Common myeloid progenitor, CD34-positive (primary cell): ENCODE data around the gene SLC26A11. TPM values are rescaled to one million over a fixed set of nuclear protein-coding genes. Genes with fewer than 3 reads are reported as not detected.

Source experiments
- CTCF ChIA-PET: fragments of 350-600 bp; sonication (Branson Sonifier 250); formaldehyde crosslinking; loops from one replicate; lab custom pipeline; 2021; ENCODE audit warnings: antibody characterized with exemption; lab: Charles Lee
- POLR2A ChIA-PET: fragments of 350-600 bp; sonication (Branson Sonifier 250); formaldehyde crosslinking; loops from one replicate; lab custom pipeline; 2021; ENCODE audit warnings: antibody characterized with exemption; lab: Charles Lee
- DNase-seq, 3 donors: peaks; one replicate each; pipeline versions ENCODE4 v3.0.0 to v3.0.0-alpha.2; 2013
- H3K27ac ChIP-seq, 2 experiments: 1 replicate in 1 of 2; 2 replicates in 1 of 2; pipeline ENCODE4 v1.7.0; 2013; ENCODE audit warnings: inconsistent platforms in 2 of 2, low read length in 2 of 2, mild to moderate bottlenecking in 2 of 2, low read depth in 1 of 2, moderate library complexity in 1 of 2; ENCODE audit not compliant: severe bottlenecking in 2 of 2, insufficient read depth in 1 of 2, poor library complexity in 1 of 2
- H3K27me3 ChIP-seq, 5 experiments: replicated peaks in 2 of 5; 1 replicate in 3 of 5; 2 replicates in 2 of 5; pipeline versions ENCODE4 v1.6.1 to v1.7.0; 2013; ENCODE audit warnings: low read length in 4 of 5, mild to moderate bottlenecking in 2 of 5, moderate library complexity in 2 of 5, inconsistent platforms in 1 of 5; ENCODE audit not compliant: insufficient read depth in 5 of 5, control insufficient read depth in 4 of 5
- H3K36me3 ChIP-seq, 4 experiments: 1 replicate in 2 of 4; 2 replicates in 2 of 4; pipeline versions ENCODE4 v1.6.1 to v1.7.0; 2013; ENCODE audit warnings: low read length in 3 of 4, control low read depth in 1 of 4, mild to moderate bottlenecking in 1 of 4; ENCODE audit not compliant: control insufficient read depth in 4 of 4, insufficient read depth in 4 of 4
- H3K4me1 ChIP-seq, 4 experiments: 1 replicate in 3 of 4; 2 replicates in 1 of 4; pipeline versions ENCODE4 v1.6.1 to v1.7.1; 2013; ENCODE audit warnings: low read length in 3 of 4, mild to moderate bottlenecking in 3 of 4, control low read depth in 1 of 4, inconsistent platforms in 1 of 4, moderate library complexity in 1 of 4; ENCODE audit not compliant: control insufficient read depth in 4 of 4, insufficient read depth in 4 of 4; ENCODE audit errors: control extremely low read depth in 1 of 4
- H3K4me3 ChIP-seq, 7 experiments: 1 replicate in 4 of 7; 2 replicates in 3 of 7; pipeline versions ENCODE4 v1.5.1 to v1.7.0; 2013; ENCODE audit warnings: mild to moderate bottlenecking in 7 of 7, low read length in 6 of 7, moderate library complexity in 6 of 7, inconsistent platforms in 2 of 7, low read depth in 2 of 7, control low read depth in 1 of 7; ENCODE audit not compliant: insufficient read depth in 4 of 7, control insufficient read depth in 1 of 7; ENCODE audit errors: extremely low read depth in 1 of 7
- H3K9me3 ChIP-seq, 5 experiments: 1 replicate in 4 of 5; 2 replicates in 1 of 5; pipeline versions ENCODE4 v1.6.1 to v1.7.1; 2013; ENCODE audit warnings: low read length in 4 of 5, mild to moderate bottlenecking in 2 of 5, inconsistent platforms in 1 of 5, low read depth in 1 of 5, moderate library complexity in 1 of 5; ENCODE audit not compliant: control insufficient read depth in 4 of 5, insufficient read depth in 2 of 5; ENCODE audit errors: control extremely low read depth in 1 of 5
- WGBS: methylation state at CpG from one replicate; pipeline ENCODE4 v1.1.5; 2013; ENCODE audit not compliant: insufficient coverage; 5-methylcytosine and 5-hydroxymethylcytosine counted together
- polyA plus RNA-seq: library from polyadenylated mRNA; unstranded; fragments of 120-200 nt; gene quantifications from one replicate; pipeline ENCODE4 v1.2.1, GENCODE V29; 2013

Gene SLC26A11
- polyA plus RNA-seq, result 0.13 TPM

DNA sequence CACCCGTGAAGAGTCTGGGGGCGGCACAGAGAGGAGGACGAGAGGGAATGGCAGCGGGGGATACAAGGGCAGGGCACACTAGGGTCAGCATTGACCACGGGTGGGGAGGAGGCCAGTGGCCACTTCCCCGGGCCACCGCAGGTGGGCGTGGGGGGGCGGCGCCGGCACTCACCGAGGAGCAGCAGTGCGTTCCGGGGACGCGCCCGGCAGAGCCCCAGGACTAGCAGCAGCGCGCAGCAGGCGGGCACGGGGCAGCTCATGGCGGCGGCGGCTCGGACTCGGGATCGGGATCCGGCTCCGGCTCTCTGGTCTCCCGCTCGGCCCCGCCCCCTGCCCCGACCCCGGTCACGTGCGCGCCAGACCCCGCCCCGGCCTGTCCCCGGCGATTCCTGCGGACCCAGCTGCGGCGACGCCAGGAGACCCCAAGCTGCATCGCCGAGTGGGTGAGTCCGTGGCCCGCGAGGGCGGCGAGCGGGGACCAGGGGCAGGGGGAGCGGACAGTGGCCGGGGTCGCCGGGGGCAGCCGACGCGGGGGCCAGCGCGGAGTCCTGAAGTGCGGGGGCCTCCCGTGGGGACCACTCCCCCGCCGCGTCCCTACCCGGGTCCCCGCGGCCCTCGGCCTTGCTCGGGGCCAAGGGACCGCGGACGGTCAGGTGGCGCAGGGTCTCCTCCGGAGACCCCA lies at the start of gene SLC26A11, which contains the start of gene SGSH:
TSS of gene SLC26A11 (plus strand) at position 374 of the 682 bp plus-strand sequence. CDS start 1,134 bp downstream, outside the sequence.
TSS of gene SGSH (minus strand) at position 280 of the 682 bp plus-strand sequence. CDS start at position 260, 20 bp downstream.
- Histone ChIP-seq H3K4me3 (peak within 1 kb of the TSS; percentile 1 to 68 (median 53)), H3K4me1 (peaks cover 0 to 27% (median 21%) of the 10 kb centered on the region in 4 experiments), H3K9me3 (peaks cover 0 to 1% (median 0%) of the 10 kb centered on the region in 5 experiments), H3K27me3 (peaks cover 0 to 87% (median 20%) of the 10 kb centered on the region in 5 experiments), H3K36me3 (no peaks in the 10 kb centered on the region), H3K27ac (peak within 1 kb of the TSS in 1 of 2 experiments; percentile 61)
- POLR2A ChIA-PET, result no interaction called here
- DNase-seq, result peak in 2 of 3 donors; percentile 26 to 49
- WGBS, result under 1% methylated on average over 58 of the region's 77 CpGs
- CTCF ChIA-PET, result no interaction called here

DNA sequence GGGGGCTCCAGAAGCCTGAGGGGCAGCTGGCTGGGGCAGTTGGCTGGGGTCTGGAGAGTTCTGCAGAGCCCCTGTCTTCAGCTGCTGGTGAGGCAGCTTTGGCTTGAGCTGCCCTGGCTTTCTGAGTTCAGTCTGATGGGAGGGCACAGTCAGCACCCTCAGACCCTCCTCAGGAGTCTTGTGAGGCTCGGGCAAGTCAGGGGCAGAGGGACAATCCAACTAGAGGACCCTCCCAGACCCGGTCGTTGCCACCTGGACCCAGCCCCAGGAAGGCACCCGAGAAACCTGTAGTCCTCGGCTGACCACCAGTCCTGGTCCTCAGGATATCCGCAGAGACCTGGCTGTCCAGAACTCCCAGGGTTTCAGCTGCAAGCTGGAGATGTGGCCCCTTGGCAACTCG lies 48.5 kb upstream of the SLC26A11 start:
- ChIA-PET CTCF (no interaction called here), POLR2A (no interaction called here)
- no peak for DNase-seq
- Histone ChIP-seq H3K27ac (no peak overlapping the region), H3K4me3 (no peak overlapping the region), H3K4me1 (no peaks in the 10 kb centered on the region), H3K27me3 (peaks cover 0 to 4% (median 0%) of the 10 kb centered on the region in 5 experiments), H3K9me3 (no peaks in the 10 kb centered on the region), H3K36me3 (no peaks in the 10 kb centered on the region)
- 92% methylated on average over 7 of the region's 7 CpGs for WGBS

DNA sequence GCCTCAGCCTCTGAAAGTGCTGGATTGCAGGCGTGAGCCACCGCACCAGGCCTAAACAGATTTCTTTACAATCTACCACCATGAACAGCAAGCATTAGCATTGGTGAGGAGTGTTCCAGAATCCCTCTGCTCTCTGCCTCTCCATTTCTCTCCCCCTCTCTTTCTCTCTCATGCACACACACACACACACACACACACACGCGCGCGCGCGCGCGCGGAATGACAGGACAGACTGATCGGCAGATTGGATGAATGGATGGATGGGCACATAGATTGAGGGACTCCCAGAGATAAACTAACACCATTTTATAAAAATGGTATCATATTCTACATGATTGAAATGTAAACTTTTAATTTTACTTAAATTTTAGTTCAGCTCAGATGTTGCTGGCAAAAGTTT lies 47.1 kb upstream of the SLC26A11 start:
- Histone ChIP-seq H3K27me3 (peaks cover 0 to 4% (median 0%) of the 10 kb centered on the region in 5 experiments), H3K9me3 (no peaks in the 10 kb centered on the region), H3K36me3 (no peaks in the 10 kb centered on the region), H3K27ac (no peak overlapping the region), H3K4me3 (no peak overlapping the region), H3K4me1 (no peaks in the 10 kb centered on the region)
- CTCF ChIA-PET, result interaction anchor here (1.4 kb wide), 1 partner anchor 16 kb away, joined by 4 read pairs; no protein-coding TSS in a partner anchor
- WGBS, result 100% methylated on average over 2 of the region's 12 CpGs
- POLR2A ChIA-PET, result no interaction called here
- DNase-seq, result no peak

DNA sequence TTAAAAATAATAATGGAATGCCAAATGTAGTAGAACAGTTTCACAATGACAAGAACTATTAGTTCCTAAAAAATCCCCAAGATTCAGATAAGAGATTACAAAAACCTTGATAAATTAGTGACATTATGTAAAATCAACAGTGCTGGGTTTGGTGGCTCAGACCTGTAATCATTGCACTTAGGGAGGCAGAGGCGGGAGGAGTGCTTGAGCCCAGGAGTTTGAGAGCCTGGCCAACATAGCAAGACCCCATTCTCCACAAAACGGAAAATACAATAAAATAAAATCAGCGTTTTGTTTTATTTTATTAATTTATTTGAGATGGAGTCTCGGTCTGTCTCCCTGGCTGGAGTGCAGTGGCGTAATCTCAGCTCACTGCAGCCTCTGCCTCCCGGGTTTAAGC lies 46.3 kb upstream of the SLC26A11 start:
- H3K36me3 ChIP-seq, result no peaks in the 10 kb centered on the region
- no peaks in the 10 kb centered on the region for H3K4me1 ChIP-seq
- H3K4me3 ChIP-seq, result no peak overlapping the region
- H3K27me3 ChIP-seq, result peaks cover 0 to 6% (median 3%) of the 10 kb centered on the region in 5 experiments
- no peak for DNase-seq
- H3K9me3 ChIP-seq, result no peaks in the 10 kb centered on the region
- ChIA-PET CTCF (interaction anchor here (1.4 kb wide), 1 partner anchor 16 kb away, joined by 4 read pairs; no protein-coding TSS in a partner anchor), POLR2A (no interaction called here)
- H3K27ac ChIP-seq, result no peak overlapping the region
- 100% methylated on average over 1 of the region's 6 CpGs for WGBS

DNA sequence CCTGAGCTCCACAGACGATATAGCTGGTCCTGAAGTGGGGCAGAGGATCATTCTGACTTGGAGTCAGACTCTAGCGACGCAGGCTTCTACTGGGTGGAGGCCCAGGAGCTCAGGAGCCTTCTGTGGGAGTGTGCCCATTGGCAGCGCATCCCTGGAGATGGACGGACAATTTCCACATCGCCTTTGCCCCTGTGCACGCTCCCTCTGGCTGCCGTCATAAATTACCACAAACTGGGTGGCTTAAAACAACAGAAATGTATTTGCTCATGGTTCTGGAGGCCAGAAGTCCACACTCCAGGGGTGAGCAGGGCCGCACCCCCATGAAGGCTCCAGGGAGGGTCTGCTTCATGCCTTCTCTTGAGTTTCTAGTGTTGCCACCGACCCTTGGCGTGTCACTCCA lies 43.5 kb upstream of the SLC26A11 start:
- Histone ChIP-seq H3K4me3 (no peak overlapping the region), H3K9me3 (no peaks in the 10 kb centered on the region), H3K27me3 (peaks cover 0 to 14% (median 3%) of the 10 kb centered on the region in 5 experiments), H3K27ac (no peak overlapping the region), H3K4me1 (no peaks in the 10 kb centered on the region), H3K36me3 (no peaks in the 10 kb centered on the region)
- DNase-seq, result no peak
- 98% methylated on average over 11 of the region's 11 CpGs for WGBS
- CTCF ChIA-PET, result interaction anchor here (0.7 to 3.3 kb wide), 3 partner anchors 8 to 19 kb away, joined by 3 to 8 read pairs (median 3); no protein-coding TSS in a partner anchor
- POLR2A ChIA-PET, result no interaction called here

DNA sequence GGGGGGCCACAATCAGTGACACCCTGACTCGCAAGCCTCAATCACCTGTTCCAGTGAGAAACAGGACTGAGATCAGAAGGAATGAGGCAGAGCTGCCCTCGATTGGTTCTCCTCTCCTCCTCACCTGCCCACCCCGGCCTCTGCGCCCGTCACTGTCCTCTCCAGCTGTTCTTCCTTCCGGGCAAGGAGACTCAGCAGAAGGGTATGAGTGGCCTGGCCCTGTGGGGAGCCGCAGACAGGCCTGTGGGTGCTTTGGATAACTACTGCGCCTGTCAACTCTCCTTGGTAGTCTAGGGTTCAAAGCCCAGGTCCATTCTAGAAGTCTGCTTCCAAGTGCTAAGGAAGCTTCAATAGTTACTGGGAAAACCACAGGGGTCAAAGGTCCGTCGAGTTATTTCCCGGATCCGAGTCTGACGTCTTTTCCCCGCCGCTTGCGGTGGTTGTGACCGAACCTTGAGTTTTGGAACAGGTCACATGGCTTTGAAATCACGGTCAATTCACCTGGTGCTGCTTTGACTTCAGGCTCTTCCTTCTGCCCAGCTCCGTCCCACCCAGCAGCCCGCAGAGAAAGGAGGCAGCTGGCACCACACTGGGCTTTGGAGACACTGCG lies 42.1 kb upstream of the SLC26A11 start:
- H3K27ac ChIP-seq, result no peak overlapping the region
- H3K4me3 ChIP-seq, result no peak overlapping the region
- H3K4me1 ChIP-seq, result no peaks in the 10 kb centered on the region
- no peaks in the 10 kb centered on the region for H3K9me3 ChIP-seq
- H3K36me3 ChIP-seq, result no peaks in the 10 kb centered on the region
- ChIA-PET CTCF (interaction anchor here (0.6 to 3.3 kb wide), 2 partner anchors 17 to 192 kb away, joined by 3 to 8 read pairs; no protein-coding TSS in a partner anchor), POLR2A (no interaction called here)
- 84% methylated on average over 17 of the region's 21 CpGs for WGBS
- H3K27me3 ChIP-seq, result peaks cover 0 to 14% (median 3%) of the 10 kb centered on the region in 5 experiments
- no peak for DNase-seq

DNA sequence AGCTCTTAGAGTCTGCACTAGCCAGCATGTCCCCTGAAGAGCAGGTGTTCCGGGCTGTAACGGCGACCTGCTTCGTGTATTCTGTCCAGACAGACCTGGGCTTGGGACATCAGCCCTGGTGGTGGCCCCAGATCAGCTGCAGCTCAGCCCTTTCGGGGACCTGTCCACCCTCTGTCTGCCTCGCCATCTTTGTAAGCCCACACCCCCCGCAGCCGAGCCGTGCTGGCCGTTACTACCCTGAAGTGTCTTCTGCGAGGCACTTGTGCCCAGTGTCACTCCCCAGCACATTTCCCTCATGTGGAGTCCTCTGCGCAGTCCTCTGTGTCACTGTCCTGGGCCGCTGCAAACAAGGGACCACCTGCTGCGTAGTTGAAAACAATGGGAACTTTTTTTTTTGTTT lies 40.0 kb upstream of the SLC26A11 start:
- 92% methylated on average over 14 of the region's 14 CpGs for WGBS
- no peaks in the 10 kb centered on the region for H3K36me3 ChIP-seq
- H3K9me3 ChIP-seq, result no peaks in the 10 kb centered on the region
- no peak for DNase-seq
- peaks cover 0 to 14% (median 3%) of the 10 kb centered on the region in 5 experiments for H3K27me3 ChIP-seq
- ChIA-PET POLR2A (no interaction called here), CTCF (no interaction called here)
- no peak overlapping the region for H3K27ac ChIP-seq
- H3K4me3 ChIP-seq, result no peak overlapping the region
- H3K4me1 ChIP-seq, result no peaks in the 10 kb centered on the region
